ENCODE results near the gene UCKL1.

Gene UCKL1

DNA sequence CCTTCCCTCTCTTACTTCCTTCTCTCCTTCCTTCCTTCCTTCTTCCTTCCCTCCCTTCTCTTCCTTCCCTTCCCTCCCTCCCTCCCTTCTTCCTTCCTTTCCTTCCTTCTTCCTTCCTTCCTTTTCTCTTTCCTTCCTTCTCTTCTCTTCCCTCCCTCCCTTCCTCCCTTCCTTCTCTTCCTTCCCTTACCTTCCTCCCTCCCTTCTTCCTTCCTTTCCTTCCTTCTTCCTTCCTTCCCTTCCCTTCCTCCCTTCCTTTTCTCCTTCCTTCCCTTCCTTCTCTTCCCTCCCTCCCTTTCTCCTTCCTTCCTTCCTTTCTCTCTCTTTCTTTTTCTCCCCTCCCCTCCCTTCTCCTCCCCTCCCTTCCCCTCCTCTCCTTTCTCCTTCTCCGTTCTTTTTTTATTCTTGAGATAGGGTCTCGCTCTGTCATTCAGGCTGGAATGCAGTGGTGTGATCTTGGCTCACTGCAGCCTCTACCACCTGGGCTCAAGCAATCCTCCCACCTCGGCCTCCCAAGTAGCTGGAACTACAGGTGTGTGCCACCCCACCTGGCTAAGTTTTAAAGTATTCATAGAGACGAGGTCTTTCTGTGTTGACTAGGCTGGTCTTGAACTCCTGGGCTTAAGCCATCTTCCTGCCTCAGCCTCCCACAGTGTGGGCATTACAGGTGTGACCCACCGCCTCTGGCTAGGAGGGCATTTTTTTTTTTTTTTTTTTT, 14.7 kb upstream of the UCKL1 start:
- no peaks in the 10 kb centered on the region for H3K27me3 ChIP-seq
- H3K9me3 ChIP-seq = no peaks in the 10 kb centered on the region
- H3K4me1 ChIP-seq = peaks cover 0 to 33% (median 22%) of the 10 kb centered on the region in 4 donors
- TF ChIP-seq, protein P1, sequence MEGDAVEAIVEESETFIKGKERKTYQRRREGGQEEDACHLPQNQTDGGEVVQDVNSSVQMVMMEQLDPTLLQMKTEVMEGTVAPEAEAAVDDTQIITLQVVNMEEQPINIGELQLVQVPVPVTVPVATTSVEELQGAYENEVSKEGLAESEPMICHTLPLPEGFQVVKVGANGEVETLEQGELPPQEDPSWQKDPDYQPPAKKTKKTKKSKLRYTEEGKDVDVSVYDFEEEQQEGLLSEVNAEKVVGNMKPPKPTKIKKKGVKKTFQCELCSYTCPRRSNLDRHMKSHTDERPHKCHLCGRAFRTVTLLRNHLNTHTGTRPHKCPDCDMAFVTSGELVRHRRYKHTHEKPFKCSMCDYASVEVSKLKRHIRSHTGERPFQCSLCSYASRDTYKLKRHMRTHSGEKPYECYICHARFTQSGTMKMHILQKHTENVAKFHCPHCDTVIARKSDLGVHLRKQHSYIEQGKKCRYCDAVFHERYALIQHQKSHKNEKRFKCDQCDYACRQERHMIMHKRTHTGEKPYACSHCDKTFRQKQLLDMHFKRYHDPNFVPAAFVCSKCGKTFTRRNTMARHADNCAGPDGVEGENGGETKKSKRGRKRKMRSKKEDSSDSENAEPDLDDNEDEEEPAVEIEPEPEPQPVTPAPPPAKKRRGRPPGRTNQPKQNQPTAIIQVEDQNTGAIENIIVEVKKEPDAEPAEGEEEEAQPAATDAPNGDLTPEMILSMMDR (IDR thresholded peaks at IDR 0.05) = no peak
- peaks cover 0 to 20% (median 13%) of the 10 kb centered on the region in 3 donors for H3K36me3 ChIP-seq
- H3K27ac ChIP-seq = no peak overlapping the region
- DNase-seq = no peak
- H3K4me3 ChIP-seq = no peak overlapping the region
- intact Hi-C loops (cut with DNase I; ENCODE audit: low total_unique reads) = loop anchor here (5.0 kb wide), 1 partner anchor 184 kb away; no protein-coding TSS in a partner anchor

DNA sequence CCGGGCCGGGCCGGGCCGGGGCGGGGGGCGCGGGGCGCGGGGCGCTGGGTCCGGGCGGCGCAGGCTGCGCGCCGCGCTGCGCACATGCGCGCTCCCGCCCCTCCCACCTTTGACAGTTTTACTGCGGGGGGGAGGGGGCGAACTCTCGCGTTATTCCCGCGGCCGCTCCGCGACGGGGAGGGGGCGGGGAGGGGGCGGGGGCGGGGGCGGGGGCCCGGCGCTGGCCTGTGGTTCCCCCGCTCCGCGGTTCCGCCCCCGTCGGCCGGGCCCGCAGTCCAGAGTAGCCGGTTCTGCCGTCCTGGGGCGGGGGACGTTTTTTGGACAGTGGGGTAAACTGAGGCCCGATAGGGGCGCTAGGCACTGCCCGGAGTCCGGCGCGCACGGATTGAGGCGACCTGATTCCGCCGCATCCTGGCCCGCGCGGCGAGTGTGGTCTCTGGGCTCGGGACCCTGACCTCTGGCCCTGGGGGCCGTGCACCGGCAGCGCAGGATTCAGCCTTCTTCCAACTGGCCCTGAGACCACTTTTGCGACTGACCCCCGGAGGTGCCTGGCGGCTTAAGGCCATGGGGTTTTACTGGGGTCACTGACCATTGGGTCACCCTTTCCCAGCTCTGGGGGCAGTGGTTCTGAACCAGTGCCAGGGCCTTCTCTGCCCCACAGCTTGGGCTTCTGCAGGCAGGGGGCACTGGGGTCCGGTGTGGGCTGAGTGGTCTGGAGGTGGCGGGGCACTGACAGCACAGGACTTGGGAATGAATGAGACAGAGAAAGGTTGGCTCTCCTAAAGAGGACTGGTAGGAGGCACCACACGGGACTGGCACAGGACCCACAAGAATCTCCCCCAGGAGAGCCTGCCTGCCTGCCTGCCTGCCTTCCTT, 13.9 kb upstream of the UCKL1 start, which contains the start of gene ZNF512B:
Gene ZNF512B, minus strand, starts transcription at position 93 of the 876 bp plus-strand sequence. CDS start 1,980 bp downstream, outside the sequence.
- DNase-seq = peak in 1 of 2 donors; percentile 74
- Histone ChIP-seq H3K27me3 (no peaks in the 10 kb centered on the region), H3K4me3 (peak within 1 kb of the TSS; percentile 63 to 66), H3K4me1 (peaks cover 0 to 33% (median 22%) of the 10 kb centered on the region in 4 donors), H3K36me3 (peaks cover 0 to 22% (median 13%) of the 10 kb centered on the region in 3 donors), H3K9me3 (no peaks in the 10 kb centered on the region), H3K27ac (peak within 1 kb of the TSS; percentile 65 to 66)
- TF ChIP-seq, protein P1 (IDR thresholded peaks at IDR 0.05) = no peak
- intact Hi-C loops (cut with DNase I; ENCODE audit: low total_unique reads) = loop anchor here (5.0 kb wide), 1 partner anchor 183 kb away; no protein-coding TSS in a partner anchor

DNA sequence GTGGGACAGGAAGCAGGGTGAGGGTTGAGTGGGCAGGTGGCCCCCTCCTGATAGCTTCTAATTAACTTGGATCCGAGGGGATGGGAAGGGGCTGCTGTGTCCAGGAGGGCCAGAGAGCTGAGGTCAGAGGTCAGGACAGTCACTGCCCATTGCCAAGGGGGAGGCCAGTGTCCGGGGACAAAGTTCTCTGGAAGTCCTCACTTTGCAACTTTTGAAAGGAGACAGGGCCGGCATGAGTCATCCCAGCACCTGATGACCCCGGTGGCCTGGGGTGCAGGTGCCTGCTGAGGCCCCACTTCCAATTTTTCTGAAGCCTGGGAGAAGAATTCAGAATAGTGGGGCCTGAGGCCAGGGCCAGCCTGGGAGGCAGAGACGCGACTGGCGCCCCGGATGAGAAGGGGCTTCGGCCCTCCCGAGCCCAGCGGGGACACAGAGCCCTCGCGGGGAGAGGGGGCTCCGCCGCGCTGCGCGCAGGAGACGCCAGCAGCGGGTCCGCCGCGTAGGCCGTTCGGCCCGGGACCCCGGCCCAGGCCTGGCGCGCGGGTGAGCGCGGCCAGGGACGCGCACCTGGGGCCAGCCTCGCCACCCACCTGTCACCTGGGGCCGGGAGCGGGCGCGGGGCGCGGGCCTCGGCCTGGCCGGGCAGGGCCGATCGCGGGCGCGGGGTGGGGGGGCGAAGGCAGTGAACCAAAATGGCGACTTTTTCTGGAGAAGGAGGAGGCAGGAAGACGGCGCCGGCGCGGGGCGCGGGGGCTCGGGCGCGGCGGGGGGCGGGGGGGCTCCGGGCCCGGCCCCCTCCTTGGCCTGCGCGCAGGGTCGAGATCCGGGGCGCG, 12.9 kb upstream of the UCKL1 start:
- peak in 1 of 2 donors; percentile 16 for DNase-seq
- Histone ChIP-seq H3K27me3 (no peaks in the 10 kb centered on the region), H3K4me3 (peak overlapping the region; percentile 63 to 66), H3K9me3 (no peaks in the 10 kb centered on the region), H3K36me3 (peaks cover 0 to 28% (median 15%) of the 10 kb centered on the region in 3 donors), H3K4me1 (peaks cover 0 to 31% (median 20%) of the 10 kb centered on the region in 4 donors), H3K27ac (peak overlapping the region; percentile 65 to 66)
- TF ChIP-seq, protein P1 (IDR thresholded peaks at IDR 0.05) = no peak
- intact Hi-C loops (cut with DNase I; ENCODE audit: low total_unique reads) = no loop called here

DNA sequence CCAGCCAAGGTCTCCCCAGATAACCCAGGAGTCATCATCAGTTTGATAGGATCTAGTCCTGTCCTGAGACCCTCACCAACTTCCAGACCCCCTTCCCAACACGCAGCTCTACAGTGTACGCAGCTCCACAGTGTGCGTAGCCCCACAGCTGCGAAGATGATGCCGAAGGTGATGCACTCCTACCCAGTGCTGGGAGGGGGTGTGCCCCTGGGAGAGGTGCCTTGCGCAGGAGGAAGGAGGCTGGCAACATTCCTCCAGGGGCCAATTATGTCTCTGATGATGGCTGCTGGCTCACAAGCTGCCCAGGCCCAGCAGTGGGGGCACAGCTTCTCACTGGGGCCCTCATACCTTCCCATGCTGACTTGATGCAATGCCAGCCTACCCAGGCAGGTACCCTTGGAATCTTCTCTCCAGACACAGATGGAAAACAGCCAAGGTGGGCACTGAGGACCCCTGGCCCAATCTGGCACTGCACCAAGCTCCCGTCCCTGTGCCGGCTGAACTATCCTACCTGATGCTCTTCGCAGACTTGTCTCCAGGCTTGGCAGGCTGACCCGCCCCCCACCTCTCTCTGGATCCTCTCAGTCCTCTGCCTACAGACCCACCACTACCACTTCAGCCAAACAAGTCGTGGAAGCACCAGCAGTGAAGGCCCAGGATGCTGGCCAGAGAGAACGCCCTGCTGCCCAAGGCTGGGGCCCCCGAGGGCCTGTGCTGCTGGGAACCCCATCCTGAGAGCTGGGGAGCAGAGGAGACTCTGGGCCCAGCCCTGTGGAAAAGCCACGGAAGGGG, 12.1 kb upstream of the UCKL1 start:
- DNase-seq = peak in 1 of 2 donors; percentile 19
- Histone ChIP-seq H3K4me3 (peak overlapping the region; percentile 63 to 66), H3K4me1 (peaks cover 0 to 23% (median 16%) of the 10 kb centered on the region in 4 donors), H3K9me3 (no peaks in the 10 kb centered on the region), H3K27ac (peak overlapping the region; percentile 65 to 66), H3K36me3 (peaks cover 0 to 36% (median 24%) of the 10 kb centered on the region in 3 donors), H3K27me3 (no peaks in the 10 kb centered on the region)
- intact Hi-C loops (cut with DNase I; ENCODE audit: low total_unique reads) = no loop called here
- TF ChIP-seq, protein P1 (IDR thresholded peaks at IDR 0.05) = no peak
